ENCODE data around the gene RPL41.

RPL41 gene

DNA sequence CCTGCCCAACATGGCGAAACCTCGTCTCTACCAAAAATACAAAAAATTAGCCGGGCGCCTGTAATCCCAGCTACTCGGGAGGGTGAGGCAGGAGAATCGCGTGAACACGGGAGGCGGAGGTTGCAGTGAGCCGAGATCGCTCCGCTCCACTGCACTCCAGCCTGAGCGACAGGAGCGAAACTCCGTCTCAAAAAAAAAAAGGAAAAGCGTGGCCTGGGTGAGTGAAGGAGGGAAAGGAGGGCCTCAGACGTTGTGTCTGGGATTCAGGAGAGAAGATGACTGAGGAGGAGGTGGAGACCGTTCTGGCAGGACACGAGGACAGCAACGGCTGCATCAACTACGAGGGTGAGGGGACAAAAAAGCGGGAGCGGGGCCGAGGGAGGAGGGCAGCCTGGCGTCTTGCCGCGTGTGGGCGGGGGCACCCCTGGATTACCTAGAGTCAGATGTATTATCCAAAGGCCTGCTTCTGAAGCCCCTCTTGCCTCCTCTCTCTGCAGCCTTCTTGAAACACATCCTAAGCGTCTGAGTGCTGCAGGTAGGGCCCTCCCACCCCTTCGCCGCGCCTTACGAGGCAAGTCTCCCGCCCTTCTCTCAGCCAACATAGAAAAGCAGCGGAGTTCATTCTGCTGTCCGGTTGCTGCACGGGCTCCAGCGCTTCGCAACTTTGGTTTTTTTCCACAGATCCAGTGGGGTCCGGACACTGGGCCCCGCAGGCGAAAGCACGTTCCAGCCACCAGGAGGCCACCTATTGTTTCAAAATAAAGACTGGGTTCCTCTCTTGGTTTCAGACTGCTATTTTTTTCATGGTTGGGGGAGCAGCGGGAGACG is 41.0 kb downstream of the RPL41 start:
- DNase-seq = peak; percentile 71

DNA sequence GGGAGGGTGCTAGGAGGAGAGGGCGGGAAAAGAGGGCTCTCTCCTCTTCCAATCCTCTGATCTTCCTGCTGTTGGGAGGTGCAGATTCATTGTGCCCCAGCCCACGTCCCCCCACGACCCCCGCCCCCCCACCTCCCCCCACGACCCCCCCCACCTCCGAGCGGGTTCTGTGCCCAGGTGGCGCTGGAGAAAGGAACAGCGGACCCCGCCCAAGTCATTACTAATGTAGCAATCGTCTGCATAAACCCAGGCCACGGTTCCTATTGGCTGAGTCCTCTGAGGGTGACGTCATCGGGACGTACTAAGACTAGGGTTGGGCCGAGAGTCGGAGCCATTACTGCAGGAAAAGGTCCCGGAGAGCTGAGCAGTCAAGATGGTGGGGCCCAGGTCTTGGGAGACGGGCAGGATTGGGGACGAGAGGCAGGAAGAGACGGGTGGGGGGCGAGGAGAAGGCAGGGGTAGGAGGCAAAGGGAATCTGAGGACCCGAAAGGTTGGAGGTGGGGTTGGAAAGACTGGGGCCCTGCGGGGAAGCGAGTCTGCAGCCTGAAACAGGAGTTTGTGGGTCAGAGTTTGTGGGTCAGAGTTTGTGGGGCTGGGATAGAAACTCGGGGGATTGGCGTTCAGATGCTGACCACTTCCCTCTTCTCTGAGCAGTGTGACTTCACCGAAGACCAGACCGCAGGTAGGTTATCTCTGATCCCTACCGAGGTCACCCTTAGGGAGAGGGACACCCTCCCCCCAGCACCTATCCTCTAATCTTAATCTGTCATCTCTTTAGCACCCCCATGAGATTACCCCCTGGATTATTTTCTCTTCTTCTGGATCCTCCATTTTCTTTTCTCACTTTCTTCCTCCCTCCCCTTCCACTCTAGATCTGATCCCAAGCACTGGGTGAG is 41.8 kb downstream of the RPL41 start, which contains the start of gene MYL6:
TSS of gene MYL6 (plus strand) at position 331 of the 897 bp plus-strand sequence. CDS start at position 374, 43 bp downstream.
- peak; percentile 93 for DNase-seq

DNA sequence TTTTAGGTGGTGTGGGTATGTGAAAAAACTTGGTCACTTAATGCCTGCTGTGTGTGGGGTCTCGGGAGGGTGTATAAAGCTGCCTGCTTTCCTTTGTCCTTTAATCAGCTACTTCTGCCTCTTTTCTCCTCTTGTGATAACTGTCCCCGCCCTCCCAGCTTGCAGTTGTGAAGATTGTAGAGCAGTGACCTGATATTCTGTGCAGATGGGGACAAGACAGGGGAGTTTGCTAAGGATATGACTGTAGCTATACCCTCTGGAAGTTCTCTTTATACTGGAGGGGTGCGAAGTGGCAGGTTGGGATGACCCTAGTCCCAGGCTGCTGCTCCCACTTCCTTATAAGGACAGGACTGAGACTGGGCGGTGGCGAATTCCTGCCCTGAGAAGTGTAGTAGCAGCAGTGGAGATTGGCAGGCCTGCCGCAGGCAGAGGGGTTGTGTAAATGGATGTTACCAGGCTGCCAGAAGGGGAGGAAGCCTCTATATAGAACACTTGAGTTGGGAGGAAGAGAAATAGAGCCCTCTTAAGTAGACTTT is 42.6 kb downstream of the RPL41 start:
- DNase-seq = no peak

DNA sequence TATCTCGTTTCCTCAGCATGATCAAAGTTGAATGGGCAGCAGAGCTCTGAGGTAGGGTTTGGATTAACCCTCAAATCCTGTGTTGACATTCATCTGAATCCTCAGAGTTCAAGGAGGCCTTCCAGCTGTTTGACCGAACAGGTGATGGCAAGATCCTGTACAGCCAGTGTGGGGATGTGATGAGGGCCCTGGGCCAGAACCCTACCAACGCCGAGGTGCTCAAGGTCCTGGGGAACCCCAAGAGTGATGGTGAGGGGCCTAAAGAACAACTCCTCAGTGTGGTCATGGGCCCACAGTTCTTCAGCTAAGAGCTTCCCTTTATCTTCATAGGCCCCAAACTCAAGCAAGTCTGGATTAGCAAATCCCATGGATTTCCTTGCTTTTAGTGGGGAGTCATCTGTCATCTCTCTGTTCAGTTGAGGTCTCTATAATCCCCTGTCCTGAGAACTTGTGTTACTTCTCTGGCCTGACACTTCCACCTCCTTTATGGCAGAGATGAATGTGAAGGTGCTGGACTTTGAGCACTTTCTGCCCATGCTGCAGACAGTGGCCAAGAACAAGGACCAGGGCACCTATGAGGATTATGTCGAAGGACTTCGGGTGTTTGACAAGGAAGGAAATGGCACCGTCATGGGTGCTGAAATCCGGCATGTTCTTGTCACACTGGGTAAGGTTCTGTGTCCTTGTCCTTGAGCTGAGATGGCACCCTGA is 43.2 kb downstream of the RPL41 start:
- DNase-seq = no peak

DNA sequence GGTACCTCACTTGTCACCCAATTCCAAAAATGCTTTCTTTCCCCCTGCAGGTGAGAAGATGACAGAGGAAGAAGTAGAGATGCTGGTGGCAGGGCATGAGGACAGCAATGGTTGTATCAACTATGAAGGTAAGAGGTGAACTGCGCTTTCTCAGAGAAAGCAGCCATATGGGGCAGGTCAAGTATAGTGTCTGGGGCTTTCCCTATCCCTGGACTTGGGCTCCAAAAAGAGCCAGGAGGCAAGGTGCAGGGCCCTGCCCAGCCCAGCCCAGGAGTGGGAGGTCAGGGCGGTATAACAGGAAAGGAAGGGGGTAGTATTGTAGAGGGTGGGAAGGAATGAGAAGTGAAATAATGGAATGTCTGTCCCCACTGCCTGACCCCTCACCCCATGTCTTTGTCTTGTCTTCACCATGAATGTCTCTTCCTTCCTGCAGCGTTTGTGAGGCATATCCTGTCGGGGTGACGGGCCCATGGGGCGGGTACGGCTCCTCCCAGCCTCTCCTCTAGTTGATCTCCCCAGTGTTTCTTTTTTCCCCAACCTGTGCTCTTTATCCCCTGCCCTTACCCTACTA is 43.8 kb downstream of the RPL41 start:
- peak; percentile 65 for DNase-seq

DNA sequence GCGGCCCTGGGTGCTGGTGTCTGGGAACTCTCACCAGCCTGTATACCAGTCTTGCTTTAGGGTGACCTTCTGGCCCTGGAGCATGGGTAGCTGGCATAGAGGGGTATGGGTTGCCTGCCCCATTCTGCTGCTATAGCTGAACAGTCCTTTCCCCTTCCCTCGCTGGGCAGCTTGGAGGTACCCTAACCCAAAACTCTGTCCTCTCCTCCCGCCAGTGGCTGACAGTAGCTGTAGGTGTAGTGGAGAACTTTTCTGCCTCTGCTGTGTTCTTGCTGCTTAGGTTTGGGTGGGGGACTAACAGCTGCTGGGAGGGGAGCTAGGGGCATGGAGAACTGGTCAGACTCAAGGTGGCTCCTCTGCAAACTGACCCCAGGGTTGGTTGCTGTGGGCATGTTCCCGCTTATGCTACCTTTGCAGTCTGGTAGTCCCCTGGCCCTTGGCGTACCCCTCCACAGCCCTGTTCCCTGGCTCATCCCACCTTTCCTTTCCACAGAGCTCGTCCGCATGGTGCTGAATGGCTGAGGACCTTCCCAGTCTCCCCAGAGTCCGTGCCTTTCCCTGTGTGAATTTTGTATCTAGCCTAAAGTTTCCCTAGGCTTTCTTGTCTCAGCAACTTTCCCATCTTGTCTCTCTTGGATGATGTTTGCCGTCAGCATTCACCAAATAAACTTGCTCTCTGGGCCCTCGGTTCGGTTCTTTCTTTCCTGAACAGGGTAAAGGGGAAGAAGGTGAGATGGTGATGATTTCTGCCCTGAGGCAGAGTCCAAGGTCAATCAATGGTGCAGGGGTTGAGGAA is 44.7 kb downstream of the RPL41 start:
- no peak for DNase-seq

DNA sequence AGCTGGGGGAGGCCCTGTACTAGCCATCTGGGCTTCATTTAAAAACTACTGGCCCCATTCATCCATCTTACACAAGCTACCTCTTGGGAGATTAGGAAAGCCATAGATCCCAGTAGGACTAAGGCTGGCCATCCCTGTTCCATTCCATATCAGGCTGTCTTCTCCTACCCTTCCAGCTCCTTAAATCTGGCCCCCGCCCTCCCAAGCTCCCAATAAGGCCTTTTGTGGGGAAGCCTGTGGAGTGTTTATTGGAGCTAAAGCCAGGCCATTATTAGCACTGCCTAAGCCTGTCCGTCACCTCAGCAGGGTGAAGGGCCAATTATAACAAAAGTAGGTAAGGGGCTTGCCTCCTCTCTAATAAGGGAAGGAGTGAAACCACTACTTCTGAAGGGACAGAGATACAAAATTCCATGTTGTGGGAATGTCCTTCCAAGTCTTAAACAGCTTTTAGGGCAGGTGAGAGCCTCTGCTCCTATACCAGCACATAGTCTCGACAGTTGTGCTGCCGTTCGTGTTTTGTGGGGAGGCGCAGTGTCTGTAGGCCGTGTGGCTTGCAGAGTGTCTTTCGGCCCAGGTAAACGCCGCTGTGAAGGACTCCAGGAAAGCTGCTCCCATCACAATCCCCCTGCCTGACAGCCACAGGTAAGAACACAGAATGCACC is 45.4 kb downstream of the RPL41 start:
- no peak for DNase-seq

DNA sequence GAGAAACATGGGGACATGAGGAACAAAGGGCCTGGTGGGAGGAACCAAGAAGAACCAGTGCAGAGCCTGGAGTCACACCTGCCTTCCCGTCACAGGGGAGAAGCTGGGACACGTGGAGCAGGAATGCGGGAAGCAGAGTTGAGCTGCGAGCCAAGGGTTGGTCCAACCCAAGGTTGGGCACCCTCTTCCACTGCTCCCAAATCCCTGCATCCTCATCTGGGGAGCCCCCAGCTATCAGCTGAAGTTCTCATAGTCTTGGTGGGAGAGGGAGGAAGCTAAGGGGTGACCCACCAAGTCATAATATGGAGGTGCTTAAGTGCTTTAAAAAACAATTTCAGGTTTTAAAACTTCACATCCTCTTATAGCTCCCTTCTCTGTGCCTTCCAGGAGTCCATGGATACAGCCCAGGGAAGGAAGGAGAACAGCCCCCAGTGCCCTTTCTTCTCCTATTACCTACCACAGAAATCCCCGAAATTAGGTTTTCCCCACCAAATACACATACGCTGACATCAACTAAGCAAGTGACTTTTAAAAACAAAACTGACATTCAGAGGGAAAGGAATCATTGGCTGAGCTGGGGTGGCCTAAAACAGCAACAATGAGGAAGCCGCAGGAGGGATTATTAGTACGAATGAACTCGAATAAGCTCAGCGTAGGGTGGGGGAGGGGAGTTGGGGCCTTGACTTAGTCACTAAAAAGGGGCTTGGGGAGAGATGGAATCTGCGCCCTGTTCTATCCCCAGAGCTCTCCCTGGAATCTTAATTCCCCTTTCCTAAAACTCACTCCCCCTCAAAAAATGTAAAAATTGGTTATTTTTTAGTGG is 46.2 kb downstream of the RPL41 start:
- DNase-seq = no peak

DNA sequence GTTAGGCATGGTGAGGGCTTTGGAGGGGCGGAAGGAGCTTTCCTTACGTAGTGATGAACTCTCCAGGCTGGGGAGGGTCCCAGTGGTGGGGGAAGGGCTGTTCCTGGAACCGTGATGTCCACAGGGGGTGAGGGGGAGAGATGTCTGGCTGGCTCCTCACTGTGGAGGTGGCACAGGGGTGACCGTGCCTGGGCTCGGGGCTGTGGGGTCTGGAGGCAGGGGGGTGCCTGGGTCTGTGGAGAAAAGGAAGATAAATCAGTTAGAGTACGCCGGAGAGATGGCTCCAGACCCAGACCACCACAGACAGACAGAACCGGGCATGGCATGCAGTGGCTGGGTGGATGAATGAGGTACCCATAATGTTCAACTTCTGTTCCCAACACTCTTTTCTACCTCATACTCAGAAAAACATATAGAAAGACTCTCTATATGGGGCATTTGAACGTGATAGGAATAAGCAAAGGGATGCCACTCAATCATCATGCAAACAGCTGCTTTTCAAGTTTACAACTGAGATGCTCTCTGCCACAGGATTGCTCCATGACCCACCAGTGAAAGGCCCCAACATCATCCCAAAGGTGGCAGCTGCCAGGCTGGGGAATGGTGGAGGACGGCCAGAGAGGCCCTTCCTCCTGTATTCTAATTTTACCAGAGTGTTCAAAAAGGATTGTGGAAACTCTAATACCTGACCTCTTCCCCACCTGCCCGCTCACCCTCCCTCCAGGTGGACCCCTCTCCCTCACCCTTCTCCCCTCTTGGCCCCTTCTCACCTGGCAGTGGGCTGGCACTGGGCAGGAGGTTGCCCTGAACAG is 47.3 kb downstream of the RPL41 start:
- DNase-seq = no peak

DNA sequence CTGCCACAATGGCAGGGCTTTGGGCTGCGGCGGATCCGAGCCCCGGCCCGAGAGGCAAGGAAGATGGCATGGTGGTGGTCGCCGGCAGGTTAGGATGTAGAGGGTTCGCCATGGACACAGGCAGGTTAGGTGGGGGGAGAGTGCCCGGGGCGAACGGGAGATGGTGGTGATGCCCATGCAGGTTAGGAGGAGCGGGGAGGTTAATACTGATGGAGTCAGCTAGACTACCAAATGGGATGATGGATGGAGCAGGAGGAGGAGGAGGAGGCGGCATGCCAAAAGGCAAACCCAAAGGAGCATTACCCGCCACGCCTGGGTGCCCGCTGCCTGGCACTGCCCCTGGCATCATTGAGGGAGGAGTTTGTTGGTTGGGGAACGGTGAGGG is 47.9 kb downstream of the RPL41 start:
- DNase-seq = no peak

DNA sequence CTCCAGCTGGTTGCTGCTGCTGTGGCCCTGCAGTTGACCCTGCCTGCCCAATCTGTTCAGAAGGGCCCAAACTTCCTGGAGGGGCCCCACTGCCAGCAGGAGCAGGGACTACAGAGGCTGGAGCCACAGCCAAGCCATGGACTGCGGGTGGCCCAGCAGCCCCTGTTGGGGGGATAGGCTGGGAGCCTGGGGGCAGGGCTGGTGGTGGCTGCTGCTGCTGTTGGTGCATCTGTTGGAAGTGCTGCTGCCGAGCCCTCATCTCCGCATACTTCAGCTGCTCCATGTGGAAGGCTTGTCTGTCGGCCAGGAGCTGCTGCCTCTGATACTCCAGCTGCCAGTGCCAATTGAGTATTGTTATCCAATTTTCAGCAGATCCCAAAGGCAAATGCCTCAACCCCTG is 48.9 kb downstream of the RPL41 start:
- no peak for DNase-seq
